HEK293 (cell line): ENCODE results near the gene MPO.

Experiments
- ZNF785 ChIP-seq: fragments of 450-650 bp; formaldehyde crosslinking; IDR thresholded peaks from 2 replicates; pipeline ENCODE4 v1.5.1; 2016; ENCODE audit warnings: missing biosample characterization, missing genetic modification characterization
- TF ChIP-seq, protein P1 (sequence below): fragments of 450-650 bp; formaldehyde crosslinking; IDR thresholded peaks from 2 replicates; pipeline ENCODE4 v1.5.0; 2017; ENCODE audit warnings: missing biosample characterization, missing genetic modification characterization, borderline replicate concordance
- TF ChIP-seq, protein P2 (sequence below): fragments of 450-650 bp; formaldehyde crosslinking; IDR thresholded peaks from 2 replicates; pipeline ENCODE4 v1.5.1; 2016; ENCODE audit warnings: missing biosample characterization, missing genetic modification characterization, low read depth
- TF ChIP-seq, protein P3 (sequence below): fragments of 450-650 bp; formaldehyde crosslinking; IDR thresholded peaks from 2 replicates; pipeline ENCODE4 v1.5.1; 2016; ENCODE audit warnings: missing biosample characterization, missing genetic modification characterization

DNA sequence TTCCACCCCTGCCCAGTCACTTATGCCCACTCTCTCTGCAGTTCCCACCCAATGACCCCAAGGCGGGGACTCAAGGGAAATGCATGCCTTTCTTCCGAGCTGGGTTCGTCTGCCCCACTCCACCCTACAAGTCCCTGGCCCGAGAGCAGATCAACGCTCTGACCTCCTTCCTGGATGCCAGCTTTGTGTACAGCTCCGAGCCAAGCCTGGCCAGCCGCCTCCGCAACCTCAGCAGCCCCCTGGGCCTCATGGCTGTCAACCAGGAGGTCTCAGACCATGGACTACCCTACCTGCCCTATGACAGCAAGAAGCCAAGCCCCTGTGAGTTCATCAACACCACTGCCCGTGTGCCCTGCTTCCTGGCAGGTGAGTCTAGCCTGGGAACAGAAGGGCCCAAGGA, 28.6 kb downstream of the MPO start:
- no peak for TF ChIP-seq ZNF785 (tag by site-specific recombination)
- TF ChIP-seq, protein P1, sequence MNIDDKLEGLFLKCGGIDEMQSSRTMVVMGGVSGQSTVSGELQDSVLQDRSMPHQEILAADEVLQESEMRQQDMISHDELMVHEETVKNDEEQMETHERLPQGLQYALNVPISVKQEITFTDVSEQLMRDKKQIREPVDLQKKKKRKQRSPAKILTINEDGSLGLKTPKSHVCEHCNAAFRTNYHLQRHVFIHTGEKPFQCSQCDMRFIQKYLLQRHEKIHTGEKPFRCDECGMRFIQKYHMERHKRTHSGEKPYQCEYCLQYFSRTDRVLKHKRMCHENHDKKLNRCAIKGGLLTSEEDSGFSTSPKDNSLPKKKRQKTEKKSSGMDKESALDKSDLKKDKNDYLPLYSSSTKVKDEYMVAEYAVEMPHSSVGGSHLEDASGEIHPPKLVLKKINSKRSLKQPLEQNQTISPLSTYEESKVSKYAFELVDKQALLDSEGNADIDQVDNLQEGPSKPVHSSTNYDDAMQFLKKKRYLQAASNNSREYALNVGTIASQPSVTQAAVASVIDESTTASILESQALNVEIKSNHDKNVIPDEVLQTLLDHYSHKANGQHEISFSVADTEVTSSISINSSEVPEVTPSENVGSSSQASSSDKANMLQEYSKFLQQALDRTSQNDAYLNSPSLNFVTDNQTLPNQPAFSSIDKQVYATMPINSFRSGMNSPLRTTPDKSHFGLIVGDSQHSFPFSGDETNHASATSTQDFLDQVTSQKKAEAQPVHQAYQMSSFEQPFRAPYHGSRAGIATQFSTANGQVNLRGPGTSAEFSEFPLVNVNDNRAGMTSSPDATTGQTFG (tag by site-specific recombination): no peak
- TF ChIP-seq, protein P2, sequence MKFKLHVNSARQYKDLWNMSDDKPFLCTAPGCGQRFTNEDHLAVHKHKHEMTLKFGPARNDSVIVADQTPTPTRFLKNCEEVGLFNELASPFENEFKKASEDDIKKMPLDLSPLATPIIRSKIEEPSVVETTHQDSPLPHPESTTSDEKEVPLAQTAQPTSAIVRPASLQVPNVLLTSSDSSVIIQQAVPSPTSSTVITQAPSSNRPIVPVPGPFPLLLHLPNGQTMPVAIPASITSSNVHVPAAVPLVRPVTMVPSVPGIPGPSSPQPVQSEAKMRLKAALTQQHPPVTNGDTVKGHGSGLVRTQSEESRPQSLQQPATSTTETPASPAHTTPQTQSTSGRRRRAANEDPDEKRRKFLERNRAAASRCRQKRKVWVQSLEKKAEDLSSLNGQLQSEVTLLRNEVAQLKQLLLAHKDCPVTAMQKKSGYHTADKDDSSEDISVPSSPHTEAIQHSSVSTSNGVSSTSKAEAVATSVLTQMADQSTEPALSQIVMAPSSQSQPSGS (tag by site-specific recombination): no peak
- TF ChIP-seq, protein P3, sequence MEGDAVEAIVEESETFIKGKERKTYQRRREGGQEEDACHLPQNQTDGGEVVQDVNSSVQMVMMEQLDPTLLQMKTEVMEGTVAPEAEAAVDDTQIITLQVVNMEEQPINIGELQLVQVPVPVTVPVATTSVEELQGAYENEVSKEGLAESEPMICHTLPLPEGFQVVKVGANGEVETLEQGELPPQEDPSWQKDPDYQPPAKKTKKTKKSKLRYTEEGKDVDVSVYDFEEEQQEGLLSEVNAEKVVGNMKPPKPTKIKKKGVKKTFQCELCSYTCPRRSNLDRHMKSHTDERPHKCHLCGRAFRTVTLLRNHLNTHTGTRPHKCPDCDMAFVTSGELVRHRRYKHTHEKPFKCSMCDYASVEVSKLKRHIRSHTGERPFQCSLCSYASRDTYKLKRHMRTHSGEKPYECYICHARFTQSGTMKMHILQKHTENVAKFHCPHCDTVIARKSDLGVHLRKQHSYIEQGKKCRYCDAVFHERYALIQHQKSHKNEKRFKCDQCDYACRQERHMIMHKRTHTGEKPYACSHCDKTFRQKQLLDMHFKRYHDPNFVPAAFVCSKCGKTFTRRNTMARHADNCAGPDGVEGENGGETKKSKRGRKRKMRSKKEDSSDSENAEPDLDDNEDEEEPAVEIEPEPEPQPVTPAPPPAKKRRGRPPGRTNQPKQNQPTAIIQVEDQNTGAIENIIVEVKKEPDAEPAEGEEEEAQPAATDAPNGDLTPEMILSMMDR: no peak
